ENCODE measurements around the gene NSMCE1.

DNA sequence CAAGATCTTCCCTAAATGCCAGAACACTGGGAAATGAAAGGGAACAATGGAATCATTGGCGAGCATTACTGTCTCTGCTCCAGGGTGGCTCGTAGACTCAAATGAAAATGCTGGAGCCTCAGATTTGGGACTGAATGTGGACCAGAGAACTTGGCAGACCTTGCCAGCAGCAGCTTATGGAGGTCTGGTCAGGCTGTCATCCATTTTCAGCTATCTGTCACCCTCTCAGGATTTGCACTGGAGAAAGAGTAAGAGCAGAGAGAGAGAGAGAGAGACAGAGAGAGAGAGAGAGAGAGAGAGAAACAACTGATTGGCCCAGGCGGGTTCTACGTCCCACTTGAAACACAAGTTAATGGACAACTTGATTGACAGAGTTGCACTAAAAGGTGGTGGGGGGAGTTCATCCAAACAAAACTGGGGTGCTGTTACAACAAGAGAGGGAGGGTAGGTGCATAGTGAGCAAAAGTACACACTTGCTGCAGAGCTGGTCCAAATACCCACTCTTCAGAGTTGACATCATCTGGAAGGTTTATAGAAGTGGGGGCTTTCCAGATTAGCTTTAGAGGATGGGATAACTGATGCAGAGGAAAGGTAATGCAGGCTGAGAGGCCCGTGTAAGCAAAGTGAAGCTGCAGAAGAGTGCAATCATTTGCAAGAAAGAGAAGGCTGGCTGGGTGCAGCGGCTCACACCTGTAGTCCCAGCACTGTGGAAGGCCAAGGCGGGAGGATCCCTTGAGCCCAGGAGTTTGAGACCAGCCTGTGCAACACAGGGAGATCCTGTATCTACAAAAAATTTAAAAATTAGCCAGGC, 16.5 kb upstream of the NSMCE1 start:
- TF ChIP-seq, protein P1, sequence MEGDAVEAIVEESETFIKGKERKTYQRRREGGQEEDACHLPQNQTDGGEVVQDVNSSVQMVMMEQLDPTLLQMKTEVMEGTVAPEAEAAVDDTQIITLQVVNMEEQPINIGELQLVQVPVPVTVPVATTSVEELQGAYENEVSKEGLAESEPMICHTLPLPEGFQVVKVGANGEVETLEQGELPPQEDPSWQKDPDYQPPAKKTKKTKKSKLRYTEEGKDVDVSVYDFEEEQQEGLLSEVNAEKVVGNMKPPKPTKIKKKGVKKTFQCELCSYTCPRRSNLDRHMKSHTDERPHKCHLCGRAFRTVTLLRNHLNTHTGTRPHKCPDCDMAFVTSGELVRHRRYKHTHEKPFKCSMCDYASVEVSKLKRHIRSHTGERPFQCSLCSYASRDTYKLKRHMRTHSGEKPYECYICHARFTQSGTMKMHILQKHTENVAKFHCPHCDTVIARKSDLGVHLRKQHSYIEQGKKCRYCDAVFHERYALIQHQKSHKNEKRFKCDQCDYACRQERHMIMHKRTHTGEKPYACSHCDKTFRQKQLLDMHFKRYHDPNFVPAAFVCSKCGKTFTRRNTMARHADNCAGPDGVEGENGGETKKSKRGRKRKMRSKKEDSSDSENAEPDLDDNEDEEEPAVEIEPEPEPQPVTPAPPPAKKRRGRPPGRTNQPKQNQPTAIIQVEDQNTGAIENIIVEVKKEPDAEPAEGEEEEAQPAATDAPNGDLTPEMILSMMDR (IDR thresholded peaks at IDR 0.05; ENCODE audit: low read length): no peak
- no peak for TF ChIP-seq EZH2 (optimal IDR thresholded peaks at IDR 0.05; ENCODE audit: low read depth, low read length)
- TF ChIP-seq EZH2phosphoT487 (IDR thresholded peaks at IDR 0.05; ENCODE audit: low read length): no peak
